ENCODE data around the gene WWOX. TPM values are rescaled to one million over a fixed set of nuclear protein-coding genes. Genes with fewer than 3 reads are reported as not detected.

Gene WWOX
- total and polyA plus RNA-seq, 2 of the 13 experiments (the other 11 are each of a cell fraction or from before 2014, with no cell fraction given), result 9.1 to 37.4 TPM

DNA sequence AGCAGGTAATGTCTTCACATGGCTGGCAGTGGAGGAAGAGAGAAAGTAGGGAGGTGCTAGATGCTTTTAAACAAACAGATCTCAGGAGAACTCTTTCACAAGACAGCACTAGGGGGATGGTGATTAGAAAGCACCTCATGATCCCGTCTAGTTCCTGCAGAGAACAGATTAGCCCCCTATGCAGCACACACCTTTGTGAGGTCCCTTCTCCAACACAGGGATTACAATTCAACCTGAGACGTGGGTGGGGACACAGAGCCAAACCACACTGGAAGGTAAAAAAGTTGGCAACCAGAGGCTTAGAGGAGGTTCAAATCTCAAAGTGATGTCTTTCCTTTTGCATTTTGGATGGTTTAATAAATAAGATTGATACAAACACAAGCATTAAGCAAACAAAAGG is 394.7 kb downstream of the WWOX start:
- peaks cover 14% of the 10 kb centered on the region for H3K4me1 ChIP-seq (ENCODE audit: insufficient read depth, low read length)
- H4K20me1 ChIP-seq (ENCODE audit: insufficient read depth, low read length), result no peaks in the 10 kb centered on the region
- POLR2A ChIA-PET, result no interaction called here
- no peaks in the 10 kb centered on the region for H3K79me2 ChIP-seq (ENCODE audit: insufficient read depth, low read length)
- FAIRE-seq (no peak), DNase-seq (ENCODE audit: low spot score) (no peak), ATAC-seq (no peak)
- CTCF ChIA-PET (ENCODE audit: low intra/inter-chr PET ratio, low total read pairs), result no interaction called here
- no peak overlapping the region for H3K4me2 ChIP-seq (ENCODE audit: low read depth, low read length)
- H2AFZ ChIP-seq (ENCODE audit: low read length), result no peak overlapping the region
- H3K9ac ChIP-seq (ENCODE audit: insufficient read depth, low read depth, low read length), result no peak overlapping the region
- intact Hi-C loops (cut with micrococcal nuclease; ENCODE audit: unreplicated experiment) (no loop called here), in situ Hi-C loops (cut with HindIII; ENCODE audit: extremely low pct_ligation_motif_present, low pct_unique_long_range_greater_than_20kb) (no loop called here)
- no peaks in the 10 kb centered on the region for H3K9me3 ChIP-seq (ENCODE audit: low read length)
- TF ChIP-seq, protein P1, sequence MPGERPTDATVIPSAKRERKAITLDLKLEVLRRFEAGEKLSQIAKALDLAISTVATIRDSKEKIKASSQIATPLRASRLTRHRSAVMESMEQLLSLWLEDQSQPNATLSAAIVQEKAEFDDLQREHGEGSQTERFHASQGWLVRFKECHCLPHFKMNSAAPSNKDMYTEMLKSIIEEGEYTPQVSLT (CRISPR knock-in tag; IDR thresholded peaks at IDR 0.05; ENCODE audit: borderline replicate concordance, low read depth), result no peak
- no peak for TF ChIP-seq HNRNPK (IDR thresholded peaks at IDR 0.05; ENCODE audit: low read depth, low read length, poor library complexity, severe bottlenecking)
- no peak for TF ChIP-seq JUNB (CRISPR knock-in tag; IDR thresholded peaks at IDR 0.05; ENCODE audit: borderline replicate concordance)
- TF ChIP-seq, protein P2, sequence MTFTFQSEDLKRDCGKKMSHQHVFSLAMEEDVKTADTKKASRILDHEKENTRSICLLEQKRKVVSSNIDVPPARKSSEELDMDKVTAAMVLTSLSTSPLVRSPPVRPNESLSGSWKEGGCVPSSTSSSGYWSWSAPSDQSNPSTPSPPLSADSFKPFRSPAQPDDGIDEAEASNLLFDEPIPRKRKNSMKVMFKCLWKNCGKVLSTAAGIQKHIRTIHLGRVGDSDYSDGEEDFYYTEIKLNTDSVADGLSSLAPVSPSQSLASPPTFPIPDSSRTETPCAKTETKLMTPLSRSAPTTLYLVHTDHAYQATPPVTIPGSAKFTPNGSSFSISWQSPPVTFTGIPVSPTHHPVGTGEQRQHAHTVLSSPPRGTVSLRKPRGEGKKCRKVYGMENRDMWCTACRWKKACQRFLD (CRISPR knock-in tag; IDR thresholded peaks at IDR 0.05; ENCODE audit: borderline replicate concordance), result no peak
- no peak for TF ChIP-seq CREM (IDR thresholded peaks at IDR 0.05)
- no peak for TF ChIP-seq CREM (CRISPR knock-in tag; IDR thresholded peaks at IDR 0.05)
- TF ChIP-seq LCORL (IDR thresholded peaks at IDR 0.05), result no peak
- no peak for TF ChIP-seq LCORL (CRISPR knock-in tag; IDR thresholded peaks at IDR 0.05)
- TF ChIP-seq USF2 (IDR thresholded peaks at IDR 0.05; ENCODE audit: low read depth, low read length), result no peak
- no peak for TF ChIP-seq USF2 (CRISPR knock-in tag; IDR thresholded peaks at IDR 0.05; ENCODE audit: borderline replicate concordance)
- no peak for TF ChIP-seq U2AF1 (optimal IDR thresholded peaks at IDR 0.05; ENCODE audit: low read depth, low read length)
- H3K27ac ChIP-seq (ENCODE audit: extremely low read length, insufficient read depth, low read length), result no peak overlapping the region
- H3K27me3 ChIP-seq (ENCODE audit: control insufficient read depth in 1 of 2, insufficient read depth in 2 of 2, low read length in 2 of 2), result no peaks in the 10 kb centered on the region
- no TSS peak for BruUV-seq (replicated peaks)
- WGBS (ENCODE audit: low lambda C conversion rate), result 96% methylated on average over 2 of the region's 2 CpGs
- H3K36me3 ChIP-seq (replicated peaks in 1 of 2; ENCODE audit: control insufficient read depth in 1 of 2, insufficient read depth in 2 of 2, low read length in 2 of 2), result no peaks in the 10 kb centered on the region
- H3K4me3 ChIP-seq (replicated peaks in 1 of 3; ENCODE audit: insufficient read depth in 1 of 3, low read depth in 2 of 3, low read length in 3 of 3), result no peak overlapping the region
